H1 (cell line): ENCODE measurements around the gene RAB11FIP5. TPM values are rescaled to one million over a fixed set of nuclear protein-coding genes. Genes with fewer than 3 reads are reported as not detected.

Experiments
- CTCF ChIA-PET: fragments of 300-600 bp; sonication (Branson Sonifier 250); formaldehyde crosslinking; loops from one replicate; lab custom pipeline; 2021; ENCODE audit not compliant: partially characterized antibody; lab: Charles Lee
- POLR2A ChIA-PET: fragments of 300-600 bp; sonication (Branson Sonifier 250); formaldehyde crosslinking; loops from one replicate; lab custom pipeline; 2021; ENCODE audit warnings: inconsistent platforms; ENCODE audit not compliant: partially characterized antibody; lab: Charles Lee
- DNase-seq, 2 experiments: peaks; one replicate each; pipeline versions ENCODE4 v3.0.0 to v3.0.0-alpha.2; 2010 to 2022; ENCODE audit warnings: low spot score in 2 of 2, low read depth in 1 of 2, mixed read lengths in 1 of 2
- FAIRE-seq: peaks from 2 replicates; lab custom pipeline; 2011; peaks lifted over from hg19 to GRCh38; lab: Jason Lieb, UNC
- H2AFZ ChIP-seq: 2 replicates; pipeline ENCODE4 v1.8.1; 2012; ENCODE audit warnings: low read length, inconsistent platforms
- H2AK5ac ChIP-seq: 2 replicates; pipeline ENCODE4 v1.6.1; 2013; ENCODE audit warnings: low read depth, low read length
- H2BK120ac ChIP-seq: replicated peaks from 2 replicates; pipeline ENCODE3; 2013; ENCODE audit warnings: low read depth, low read length, inconsistent platforms
- H2BK12ac ChIP-seq: 2 replicates; pipeline ENCODE4 v1.6.1; 2013; ENCODE audit warnings: low read depth, low read length
- H2BK15ac ChIP-seq: 2 replicates; pipeline ENCODE4 v1.6.1; 2013; ENCODE audit warnings: low read length
- H2BK20ac ChIP-seq: 2 replicates; pipeline ENCODE4 v1.6.1; 2013; ENCODE audit warnings: low read length
- H2BK5ac ChIP-seq: 2 replicates; pipeline ENCODE4 v1.6.1; 2013; ENCODE audit warnings: low read depth, low read length
- H3K14ac ChIP-seq: 2 replicates; pipeline ENCODE4 v1.6.1; 2013; ENCODE audit warnings: inconsistent platforms; ENCODE audit not compliant: insufficient read length
- H3K18ac ChIP-seq: 2 replicates; pipeline ENCODE4 v1.6.1; 2013; ENCODE audit warnings: low read length; ENCODE audit errors: extremely low read depth
- H3K23ac ChIP-seq: 2 replicates; pipeline ENCODE4 v1.6.1; 2013; ENCODE audit warnings: inconsistent platforms; ENCODE audit not compliant: insufficient read length
- H3K23me2 ChIP-seq: 2 replicates; pipeline ENCODE4 v1.6.1; 2013; ENCODE audit warnings: low read depth, low read length
- H3K27ac ChIP-seq: 2 replicates; pipeline ENCODE4 v1.6.1; 2011; ENCODE audit warnings: low read depth, low read length, inconsistent platforms
- H3K27me3 ChIP-seq, 4 experiments: replicated peaks in 1 of 4; 1 replicate in 1 of 4; 2 replicates in 3 of 4; pipeline versions ENCODE4 v1.6.1 to v1.8.1; 2011 to 2013; ENCODE audit warnings: low read length in 3 of 4, mild to moderate bottlenecking in 3 of 4, inconsistent platforms in 2 of 4, mixed read lengths in 2 of 4, moderate library complexity in 1 of 4; ENCODE audit not compliant: control insufficient read depth in 3 of 4, insufficient read depth in 3 of 4; ENCODE audit errors: extremely low read depth in 1 of 4
- H3K36me3 ChIP-seq, 4 experiments: 2 replicates each; pipeline versions ENCODE4 v1.6.1 to v1.8.1; 2011 to 2013; ENCODE audit warnings: mild to moderate bottlenecking in 4 of 4, low read length in 3 of 4, moderate library complexity in 2 of 4, control low read depth in 1 of 4, inconsistent platforms in 1 of 4; ENCODE audit not compliant: insufficient read depth in 4 of 4, control insufficient read depth in 2 of 4
- H3K4ac ChIP-seq: replicated peaks from 2 replicates; pipeline ENCODE3; 2013; ENCODE audit warnings: low read length, low read depth, mixed read lengths, inconsistent platforms; ENCODE audit not compliant: insufficient read length
- H3K4me1 ChIP-seq, 4 experiments: replicated peaks in 1 of 4; 1 replicate in 1 of 4; 2 replicates in 3 of 4; pipeline versions ENCODE4 v1.6.1 to v1.8.1; 2011 to 2013; ENCODE audit warnings: low read length in 3 of 4, inconsistent platforms in 2 of 4, mixed read lengths in 1 of 4; ENCODE audit not compliant: insufficient read depth in 4 of 4, control insufficient read depth in 3 of 4
- H3K4me2 ChIP-seq, 2 experiments: 2 replicates each; pipeline versions ENCODE4 v1.6.1 to v1.8.1; 2011 to 2013; ENCODE audit warnings: low read depth in 2 of 2, low read length in 2 of 2, control low read depth in 1 of 2, inconsistent platforms in 1 of 2, mild to moderate bottlenecking in 1 of 2; ENCODE audit not compliant: insufficient read depth in 1 of 2
- H3K4me3 ChIP-seq, 4 experiments: fragments of 200-600, 300-600 bp in 1 of 4; sonication (generic), shearing (Covaris generic), sonication (Bioruptor Twin) in 1 of 4; 2 replicates each; pipeline versions ENCODE4 v1.5.1 to v1.8.1; 2011 to 2016; ENCODE audit warnings: low read length in 4 of 4, low read depth in 3 of 4, control low read depth in 2 of 4, inconsistent platforms in 2 of 4, mild to moderate bottlenecking in 2 of 4, mixed read lengths in 1 of 4, moderate library complexity in 1 of 4; ENCODE audit not compliant: insufficient read depth in 2 of 4; ENCODE audit errors: extremely low read depth in 1 of 4
- H3K56ac ChIP-seq: replicated peaks from 2 replicates; pipeline ENCODE3; 2013; ENCODE audit warnings: low read depth, mild to moderate bottlenecking, mixed read lengths, low read length, inconsistent platforms; ENCODE audit not compliant: insufficient read length
- H3K79me1 ChIP-seq: 2 replicates; pipeline ENCODE4 v1.6.1; 2013; ENCODE audit warnings: low read depth, low read length, control low read depth
- H3K79me2 ChIP-seq, 2 experiments: 2 replicates each; pipeline versions ENCODE4 v1.6.1 to v1.8.1; 2012 to 2013; ENCODE audit warnings: low read length in 2 of 2, mild to moderate bottlenecking in 2 of 2, inconsistent platforms in 1 of 2; ENCODE audit not compliant: insufficient read depth in 2 of 2, control insufficient read depth in 1 of 2
- H3K9ac ChIP-seq, 4 experiments: replicated peaks in 1 of 4; 1 replicate in 1 of 4; 2 replicates in 3 of 4; pipeline versions ENCODE4 v1.6.1 to v1.8.1; 2011 to 2013; ENCODE audit warnings: low read depth in 3 of 4, low read length in 3 of 4, control low read depth in 2 of 4, mild to moderate bottlenecking in 2 of 4, moderate library complexity in 2 of 4, inconsistent platforms in 1 of 4; ENCODE audit errors: extremely low read depth in 1 of 4
- H3K9me3 ChIP-seq, 2 experiments: 2 replicates each; pipeline versions ENCODE4 v1.6.1 to v1.8.1; 2012 to 2013; ENCODE audit warnings: mild to moderate bottlenecking in 2 of 2, moderate library complexity in 2 of 2, control low read depth in 1 of 2, inconsistent platforms in 1 of 2, low read depth in 1 of 2, low read length in 1 of 2, mixed read lengths in 1 of 2; ENCODE audit not compliant: insufficient read depth in 2 of 2
- H4K20me1 ChIP-seq, 2 experiments: replicated peaks in 1 of 2; 2 replicates each; pipeline versions ENCODE3 to v1.8.1; 2011 to 2013; ENCODE audit warnings: inconsistent platforms in 2 of 2, low read length in 2 of 2, mild to moderate bottlenecking in 1 of 2; ENCODE audit not compliant: insufficient read depth in 2 of 2, control insufficient read depth in 1 of 2
- H4K5ac ChIP-seq: 2 replicates; pipeline ENCODE4 v1.6.1; 2013; ENCODE audit warnings: low read length, low read depth, mixed read lengths, inconsistent platforms; ENCODE audit not compliant: insufficient read length
- H4K8ac ChIP-seq: 2 replicates; pipeline ENCODE4 v1.8.0; 2013; ENCODE audit warnings: mild to moderate bottlenecking, moderate library complexity, low read length, inconsistent platforms; ENCODE audit not compliant: insufficient read depth; ENCODE audit errors: extremely low read depth
- H4K91ac ChIP-seq: replicated peaks from 2 replicates; pipeline ENCODE3; 2013; ENCODE audit warnings: low read length, mixed read lengths, inconsistent platforms; ENCODE audit not compliant: insufficient read length
- KDM1A ChIP-seq: fragments of 200-600, 300-600 bp; sonication (generic); IDR thresholded peaks from 2 replicates; pipeline ENCODE4 v1.7.1; 2016; ENCODE audit warnings: mild to moderate bottlenecking, low read length, borderline replicate concordance
- POLR2A ChIP-seq, 2 experiments: IDR thresholded peaks; 1 replicate in 1 of 2; 2 replicates in 1 of 2; pipeline ENCODE4 v1.6.1; 2011; ENCODE audit warnings: low read depth in 2 of 2, low read length in 2 of 2, mild to moderate bottlenecking in 2 of 2; ENCODE audit errors: control extremely low read depth in 1 of 2
- RXRA ChIP-seq: IDR thresholded peaks from 2 replicates; pipeline ENCODE4 v1.6.1; 2011; ENCODE audit warnings: low read depth, mild to moderate bottlenecking, low read length, moderate library complexity; ENCODE audit not compliant: insufficient read depth
- TEAD4 ChIP-seq: IDR thresholded peaks from 2 replicates; pipeline ENCODE4 v1.6.1; 2012; ENCODE audit warnings: low read depth, low read length, inconsistent platforms, mixed read lengths
- ZNF274 ChIP-seq: IDR thresholded peaks from 2 replicates; pipeline ENCODE4 v1.7.0; 2012; ENCODE audit warnings: low read length, borderline replicate concordance; ENCODE audit errors: extremely low read depth
- WGBS, 2 experiments: shearing (Covaris generic) in 1 of 2; methylation state at CpG; one replicate each; pipeline versions ENCODE4 v1.1.6 to v1.1.7; 2013 to 2015; ENCODE audit warnings: low lambda C conversion rate in 2 of 2, mixed read lengths in 2 of 2, inconsistent platforms in 1 of 2, low coverage in 1 of 2, missing lambda C conversion rate in 1 of 2; ENCODE audit not compliant: insufficient replicate concordance in 2 of 2, insufficient coverage in 1 of 2, insufficient read length in 1 of 2; ENCODE audit errors: extremely low coverage in 1 of 2, missing lambda C conversion rate in 1 of 2; 5-methylcytosine and 5-hydroxymethylcytosine counted together
- polyA plus RNA-seq, 7 experiments: library from polyadenylated mRNA; depleted of rRNA in 3 of 7; stranded (reverse) in 5 of 7; unstranded in 2 of 7; fragments of >200 nt in 5 of 7; fragments of 200-250 nt in 2 of 7; gene quantifications; 1 replicate in 5 of 7; 2 replicates in 1 of 7; 4 replicates in 1 of 7; pipeline versions ENCODE4 v1.2.1 to v1.2.3, GENCODE V29; 2011 to 2013; ENCODE audit warnings: missing spikeins in 2 of 7, mixed read lengths in 2 of 7
- total RNA-seq: library from RNA; stranded (reverse); fragmentation: NEBNext Ultra II Directional; extraction: Animal tissue kit (Norgen Biotek cat#: 25700); gene quantifications from 2 replicates; pipeline ENCODE4 v1.2.1, GENCODE V29; 2021
- TF ChIP-seq, protein P1 (sequence below): IDR thresholded peaks from 2 replicates; pipeline ENCODE4 v1.6.1; 2011; ENCODE audit warnings: low read length, improper control_type of control experiment

The RAB11FIP5 gene
- total and polyA plus RNA-seq, 2 of the 8 experiments (the other 6 are each of a cell fraction or from before 2014, with no cell fraction given) = 6.3 to 17.0 TPM

DNA sequence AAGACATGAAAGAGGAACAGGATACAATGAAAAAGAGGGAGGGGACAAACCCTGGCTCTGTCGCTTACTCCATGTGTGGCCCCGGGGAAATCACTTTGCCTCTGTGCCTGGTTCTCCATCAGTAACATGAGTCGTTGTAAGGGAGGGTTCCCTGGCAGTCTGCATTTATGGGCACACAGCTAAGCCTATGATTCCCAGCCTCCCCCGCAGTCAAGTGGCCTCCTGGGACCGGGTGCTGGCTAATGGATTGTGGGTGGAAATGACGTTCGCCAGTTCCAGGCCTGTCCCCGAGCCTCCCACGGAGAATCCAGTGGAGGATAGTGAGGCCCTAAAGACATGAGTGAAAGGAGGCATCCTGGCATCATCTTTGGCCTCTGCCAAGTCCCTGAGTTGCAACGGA, 83.9 kb downstream of the RAB11FIP5 start:
- H4K91ac ChIP-seq = no peak overlapping the region
- H2AK5ac ChIP-seq = no peak overlapping the region
- peaks cover 0 to 5% (median 0%) of the 10 kb centered on the region in 4 experiments; a peak in 1 of 7 replicates for H3K4me1 ChIP-seq
- no peak overlapping the region for H3K9ac ChIP-seq
- no peak overlapping the region for H3K23ac ChIP-seq
- H3K27me3 ChIP-seq = no peaks in the 10 kb centered on the region
- CTCF ChIA-PET = interaction anchor here (1.2 kb wide), 1 partner anchor 37 kb away, joined by 3 read pairs; no protein-coding TSS in a partner anchor
- H2BK120ac ChIP-seq = no peak overlapping the region
- no peaks in the 10 kb centered on the region for H3K9me3 ChIP-seq
- H4K5ac ChIP-seq = no peak overlapping the region
- no peak overlapping the region for H3K14ac ChIP-seq
- WGBS, 2 experiments = 93% methylated on average over 10 of the region's 10 CpGs; no CpG with 5 or more reads in 1 of the 2 experiments
- H2BK15ac ChIP-seq = no peak overlapping the region
- no peaks in the 10 kb centered on the region for H3K79me2 ChIP-seq
- H2BK20ac ChIP-seq = no peak overlapping the region
- no peak overlapping the region for H3K4me3 ChIP-seq
- H3K36me3 ChIP-seq = no peaks in the 10 kb centered on the region; a peak in 1 of 8 replicates
- H3K56ac ChIP-seq = no peak overlapping the region
- H4K8ac ChIP-seq = no peak overlapping the region
- peaks cover 5% of the 10 kb centered on the region in 2 experiments for H4K20me1 ChIP-seq
- no peak for DNase-seq
- no peak overlapping the region for H3K4me2 ChIP-seq
- no peak overlapping the region for H2AFZ ChIP-seq
- no peak for TF ChIP-seq ZNF274
- no peak for TF ChIP-seq POLR2A (IDR thresholded peaks at IDR 0.05; ENCODE audit: control extremely low read depth in 1 of 2, low read depth in 2 of 2, low read length in 2 of 2)
- no peak for TF ChIP-seq RXRA
- no peak for TF ChIP-seq TEAD4
- TF ChIP-seq KDM1A = no peak
- TF ChIP-seq, protein P1, sequence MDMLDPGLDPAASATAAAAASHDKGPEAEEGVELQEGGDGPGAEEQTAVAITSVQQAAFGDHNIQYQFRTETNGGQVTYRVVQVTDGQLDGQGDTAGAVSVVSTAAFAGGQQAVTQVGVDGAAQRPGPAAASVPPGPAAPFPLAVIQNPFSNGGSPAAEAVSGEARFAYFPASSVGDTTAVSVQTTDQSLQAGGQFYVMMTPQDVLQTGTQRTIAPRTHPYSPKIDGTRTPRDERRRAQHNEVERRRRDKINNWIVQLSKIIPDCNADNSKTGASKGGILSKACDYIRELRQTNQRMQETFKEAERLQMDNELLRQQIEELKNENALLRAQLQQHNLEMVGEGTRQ = no peak
- H2BK12ac ChIP-seq = no peak overlapping the region
- H2BK5ac ChIP-seq = no peak overlapping the region
- no peak overlapping the region for H3K18ac ChIP-seq
- POLR2A ChIA-PET = no interaction called here
- H3K79me1 ChIP-seq = no peaks in the 10 kb centered on the region
- no peak overlapping the region for H3K27ac ChIP-seq
- no peak overlapping the region for H3K4ac ChIP-seq
- no peaks in the 10 kb centered on the region for H3K23me2 ChIP-seq
- no peak for FAIRE-seq
